Effector memory CD8-positive, alpha-beta T cell (primary cell): Measurements from ENCODE around the gene OR2H2.

ENCODE experiments used
- ATAC-seq: fragments of 150-1000 bp; cut with Tn5 transposase; replicated peaks from 2 replicates; pipeline ENCODE4 v1.10.0; 2021; ENCODE audit warnings: mild to moderate bottlenecking, moderate library complexity
- DNase-seq, 3 experiments: peaks; one replicate each; pipeline ENCODE4 v3.0.0; 2021
- H3K27ac Mint-ChIP-seq, 2 donors: one replicate each; pipeline ENCODE4 v1.8.0; 2022; ENCODE audit warnings: mild to moderate bottlenecking in 2 of 2, mixed read lengths in 2 of 2, moderate library complexity in 2 of 2
- H3K27me3 Mint-ChIP-seq, 2 donors: one replicate each; pipeline ENCODE4 v1.8.0; 2022; ENCODE audit warnings: mixed read lengths in 2 of 2
- H3K36me3 Mint-ChIP-seq: one replicate; pipeline ENCODE4 v1.8.0; 2022; ENCODE audit warnings: mild to moderate bottlenecking, moderate library complexity, mixed read lengths; ENCODE audit not compliant: insufficient read depth
- H3K4me1 Mint-ChIP-seq, 2 donors: one replicate each; pipeline ENCODE4 v1.8.0; 2022; ENCODE audit warnings: low read depth in 2 of 2, mixed read lengths in 2 of 2
- H3K4me3 Mint-ChIP-seq, 2 donors: one replicate each; pipeline ENCODE4 v1.8.0; 2022; ENCODE audit warnings: mild to moderate bottlenecking in 2 of 2, mixed read lengths in 2 of 2, moderate library complexity in 2 of 2
- H3K9me3 Mint-ChIP-seq, 2 donors: one replicate each; pipeline ENCODE4 v1.8.0; 2022; ENCODE audit warnings: mixed read lengths in 2 of 2

Gene OR2H2

GRCh38 chr6:29627755-29628418 lies 43.0 kb downstream of the OR2H2 start:
- Mint-ChIP-seq H3K36me3 (no peaks in the 10 kb centered on the region), H3K4me1 (peaks cover 20 to 28% of the 10 kb centered on the region in 2 donors), H3K9me3 (no peaks in the 10 kb centered on the region), H3K27ac (peak overlapping the region; percentile 30 to 39), H3K27me3 (peaks cover 10 to 15% of the 10 kb centered on the region in 2 donors), H3K4me3 (peak overlapping the region; percentile 87 to 91)
- ATAC-seq (peak; percentile 11), DNase-seq (peak in 1 of 3 experiments; percentile 21)

- H3K4me3 Mint-ChIP-seq: peak overlapping the region; percentile 87 to 91
- H3K27me3 Mint-ChIP-seq: peaks cover 14 to 15% of the 10 kb centered on the region in 2 donors
- peak overlapping the region; percentile 30 to 39 for H3K27ac Mint-ChIP-seq
- H3K9me3 Mint-ChIP-seq: no peaks in the 10 kb centered on the region
- peaks cover 26 to 34% of the 10 kb centered on the region in 2 donors for H3K4me1 Mint-ChIP-seq
- DNase-seq: peak in 2 of 3 experiments; percentile 30 to 37
- peak; percentile 45 for ATAC-seq
- no peaks in the 10 kb centered on the region for H3K36me3 Mint-ChIP-seq
These were observed 43.7 kb downstream of the OR2H2 start for GRCh38 chr6:29628419-29629281.

- DNase-seq (no peak), ATAC-seq (no peak)
- peak overlapping the region in 1 of 2 donors; percentile 91 for H3K4me3 Mint-ChIP-seq
- no peak overlapping the region for H3K27ac Mint-ChIP-seq
- no peaks in the 10 kb centered on the region for H3K36me3 Mint-ChIP-seq
- peaks cover 28 to 35% of the 10 kb centered on the region in 2 donors for H3K4me1 Mint-ChIP-seq
- no peaks in the 10 kb centered on the region for H3K9me3 Mint-ChIP-seq
- H3K27me3 Mint-ChIP-seq: peaks cover 15 to 16% of the 10 kb centered on the region in 2 donors
These were observed 44.6 kb downstream of the OR2H2 start for GRCh38 chr6:29629571-29629970.

GRCh38 chr6:29630315-29630714 lies 45.4 kb downstream of the OR2H2 start:
- Mint-ChIP-seq H3K36me3 (no peaks in the 10 kb centered on the region), H3K27ac (no peak overlapping the region), H3K9me3 (no peaks in the 10 kb centered on the region), H3K27me3 (peaks cover 15 to 16% of the 10 kb centered on the region in 2 donors), H3K4me1 (peaks cover 28 to 35% of the 10 kb centered on the region in 2 donors), H3K4me3 (peak overlapping the region in 1 of 2 donors; percentile 18)
- DNase-seq (no peak), ATAC-seq (no peak)

GRCh38 chr6:29631209-29631810 lies 46.4 kb downstream of the OR2H2 start:
- DNase-seq (no peak), ATAC-seq (no peak)
- H3K4me3 Mint-ChIP-seq: peak overlapping the region; percentile 79 to 90
- peaks cover 28 to 32% of the 10 kb centered on the region in 2 donors for H3K4me1 Mint-ChIP-seq
- H3K36me3 Mint-ChIP-seq: no peaks in the 10 kb centered on the region
- no peaks in the 10 kb centered on the region for H3K9me3 Mint-ChIP-seq
- peak overlapping the region in 1 of 2 donors; percentile 60 for H3K27ac Mint-ChIP-seq
- peaks cover 15 to 16% of the 10 kb centered on the region in 2 donors for H3K27me3 Mint-ChIP-seq

GRCh38 chr6:29631860-29632731 lies 47.2 kb downstream of the OR2H2 start:
- peak; percentile 58 for ATAC-seq
- peak; percentile 30 to 46 (median 43) for DNase-seq
- Mint-ChIP-seq H3K9me3 (no peaks in the 10 kb centered on the region), H3K36me3 (no peaks in the 10 kb centered on the region), H3K4me1 (peaks cover 28 to 32% of the 10 kb centered on the region in 2 donors), H3K27ac (peak overlapping the region; percentile 1 to 60), H3K4me3 (peak overlapping the region; percentile 79 to 90), H3K27me3 (peaks cover 15 to 16% of the 10 kb centered on the region in 2 donors)

GRCh38 chr6:29632789-29633533 lies 48.0 kb downstream of the OR2H2 start, which contains the start of gene GABBR1:
Gene GABBR1, minus strand, starts transcription at chr6:29633183. Its CDS starts 798 bp downstream, at chr6:29632385.
- Mint-ChIP-seq H3K4me3 (peak within 1 kb of the TSS; percentile 79 to 90), H3K9me3 (no peaks in the 10 kb centered on the region), H3K27ac (peak within 1 kb of the TSS; percentile 41 to 68), H3K4me1 (peaks cover 28 to 32% of the 10 kb centered on the region in 2 donors), H3K36me3 (no peaks in the 10 kb centered on the region), H3K27me3 (peaks cover 15 to 20% of the 10 kb centered on the region in 2 donors)
- DNase-seq (peak; percentile 40 to 54 (median 48)), ATAC-seq (peak; percentile 77)

- Mint-ChIP-seq H3K4me3 (peak overlapping the region; percentile 79 to 90), H3K27me3 (peaks cover 15 to 24% of the 10 kb centered on the region in 2 donors), H3K27ac (peak overlapping the region; percentile 41 to 68), H3K4me1 (peaks cover 25 to 27% of the 10 kb centered on the region in 2 donors), H3K36me3 (no peaks in the 10 kb centered on the region), H3K9me3 (no peaks in the 10 kb centered on the region)
- DNase-seq: no peak
- ATAC-seq: no peak
These were observed 48.6 kb downstream of the OR2H2 start for GRCh38 chr6:29633534-29633905.

- no peak overlapping the region for H3K4me3 Mint-ChIP-seq
- H3K27me3 Mint-ChIP-seq: peaks cover 2 to 16% of the 10 kb centered on the region in 2 donors
- DNase-seq: no peak
- no peaks in the 10 kb centered on the region for H3K9me3 Mint-ChIP-seq
- H3K36me3 Mint-ChIP-seq: no peaks in the 10 kb centered on the region
- ATAC-seq: no peak
- H3K27ac Mint-ChIP-seq: no peak overlapping the region
- H3K4me1 Mint-ChIP-seq: peaks cover 12 to 16% of the 10 kb centered on the region in 2 donors
These were observed 52.3 kb downstream of the OR2H2 start for GRCh38 chr6:29637247-29637646.
